GM11168 (cell line): Measurements from ENCODE around the gene CCNB3.

Source experiments
- in situ Hi-C: fragments of 300-500 bp; cut with MboI; formaldehyde crosslinking; loops from one replicate; pipeline ENCODE4 v1.12.0; 2022; ENCODE audit warnings: low sequenced_read_pairs; ENCODE audit not compliant: unreplicated experiment

CCNB3 gene, protein sequence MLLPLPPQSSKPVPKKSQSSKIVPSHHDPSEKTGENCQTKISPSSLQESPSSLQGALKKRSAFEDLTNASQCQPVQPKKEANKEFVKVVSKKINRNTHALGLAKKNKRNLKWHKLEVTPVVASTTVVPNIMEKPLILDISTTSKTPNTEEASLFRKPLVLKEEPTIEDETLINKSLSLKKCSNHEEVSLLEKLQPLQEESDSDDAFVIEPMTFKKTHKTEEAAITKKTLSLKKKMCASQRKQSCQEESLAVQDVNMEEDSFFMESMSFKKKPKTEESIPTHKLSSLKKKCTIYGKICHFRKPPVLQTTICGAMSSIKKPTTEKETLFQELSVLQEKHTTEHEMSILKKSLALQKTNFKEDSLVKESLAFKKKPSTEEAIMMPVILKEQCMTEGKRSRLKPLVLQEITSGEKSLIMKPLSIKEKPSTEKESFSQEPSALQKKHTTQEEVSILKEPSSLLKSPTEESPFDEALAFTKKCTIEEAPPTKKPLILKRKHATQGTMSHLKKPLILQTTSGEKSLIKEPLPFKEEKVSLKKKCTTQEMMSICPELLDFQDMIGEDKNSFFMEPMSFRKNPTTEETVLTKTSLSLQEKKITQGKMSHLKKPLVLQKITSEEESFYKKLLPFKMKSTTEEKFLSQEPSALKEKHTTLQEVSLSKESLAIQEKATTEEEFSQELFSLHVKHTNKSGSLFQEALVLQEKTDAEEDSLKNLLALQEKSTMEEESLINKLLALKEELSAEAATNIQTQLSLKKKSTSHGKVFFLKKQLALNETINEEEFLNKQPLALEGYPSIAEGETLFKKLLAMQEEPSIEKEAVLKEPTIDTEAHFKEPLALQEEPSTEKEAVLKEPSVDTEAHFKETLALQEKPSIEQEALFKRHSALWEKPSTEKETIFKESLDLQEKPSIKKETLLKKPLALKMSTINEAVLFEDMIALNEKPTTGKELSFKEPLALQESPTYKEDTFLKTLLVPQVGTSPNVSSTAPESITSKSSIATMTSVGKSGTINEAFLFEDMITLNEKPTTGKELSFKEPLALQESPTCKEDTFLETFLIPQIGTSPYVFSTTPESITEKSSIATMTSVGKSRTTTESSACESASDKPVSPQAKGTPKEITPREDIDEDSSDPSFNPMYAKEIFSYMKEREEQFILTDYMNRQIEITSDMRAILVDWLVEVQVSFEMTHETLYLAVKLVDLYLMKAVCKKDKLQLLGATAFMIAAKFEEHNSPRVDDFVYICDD (N-terminal part only)

DNA sequence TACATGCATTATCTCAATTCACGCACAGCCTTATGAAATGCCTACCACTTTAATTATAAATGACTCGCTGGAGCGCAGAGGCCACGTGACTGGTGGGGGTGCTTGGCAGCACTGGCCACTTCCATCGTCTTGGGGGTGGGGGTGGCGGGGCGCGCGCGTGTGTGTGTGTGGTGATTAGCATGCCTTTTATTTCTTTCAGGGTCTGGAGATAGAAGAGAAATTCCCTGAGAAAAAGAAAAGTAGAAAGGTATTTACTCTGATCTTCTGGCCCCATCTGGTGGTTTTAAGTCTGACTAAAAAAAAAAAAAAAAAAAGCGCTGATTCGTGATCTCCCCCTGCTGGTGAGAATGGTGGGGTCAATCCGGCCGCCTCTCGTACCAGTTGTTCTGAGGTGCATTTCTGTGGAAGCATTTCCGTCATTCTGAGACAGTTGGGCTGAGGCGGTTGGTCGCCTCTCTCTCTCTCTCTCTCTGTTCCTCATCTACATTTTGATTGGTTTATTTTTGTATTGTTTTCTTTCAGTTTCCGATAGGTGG is at the start of gene CCNB3:
Gene CCNB3, plus strand, starts transcription at position 402 of the 536 bp plus-strand sequence. CDS start 80,399 bp downstream, outside the sequence.
- in situ Hi-C loops = loop anchor here (10.0 to 25.0 kb wide), 2 partner anchors 258 to 290 kb away; partner anchors contain the start of gene DGKK

DNA sequence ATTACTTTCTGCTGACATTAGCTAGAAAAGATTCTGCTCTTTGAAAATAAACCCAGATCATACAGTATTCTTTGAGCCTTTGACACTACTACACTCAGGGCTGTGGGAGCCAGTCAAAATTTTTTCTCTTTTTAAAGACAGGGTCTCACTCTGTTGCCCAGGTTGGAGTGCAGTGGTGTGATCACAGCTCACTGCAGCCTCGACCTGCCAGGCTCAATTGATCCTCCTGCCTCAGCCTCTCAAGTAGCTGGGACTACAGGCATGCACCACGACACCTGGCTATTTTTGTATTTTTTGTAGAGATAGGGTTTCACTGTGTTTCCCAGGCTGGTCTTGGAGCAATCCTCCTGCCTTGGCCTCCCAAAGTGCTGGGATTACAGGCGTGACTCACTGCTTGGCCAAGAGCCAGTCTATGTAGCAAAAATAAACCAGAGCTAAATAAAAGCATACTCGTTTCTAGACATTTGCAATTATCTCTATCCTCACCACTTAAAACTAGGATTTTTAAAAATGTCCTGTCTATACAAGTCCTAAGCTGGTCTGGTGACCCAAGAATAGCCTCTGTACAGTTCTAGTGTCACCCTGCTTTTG is 46.9 kb upstream of the CCNB3 start:
- in situ Hi-C loops = no loop called here

DNA sequence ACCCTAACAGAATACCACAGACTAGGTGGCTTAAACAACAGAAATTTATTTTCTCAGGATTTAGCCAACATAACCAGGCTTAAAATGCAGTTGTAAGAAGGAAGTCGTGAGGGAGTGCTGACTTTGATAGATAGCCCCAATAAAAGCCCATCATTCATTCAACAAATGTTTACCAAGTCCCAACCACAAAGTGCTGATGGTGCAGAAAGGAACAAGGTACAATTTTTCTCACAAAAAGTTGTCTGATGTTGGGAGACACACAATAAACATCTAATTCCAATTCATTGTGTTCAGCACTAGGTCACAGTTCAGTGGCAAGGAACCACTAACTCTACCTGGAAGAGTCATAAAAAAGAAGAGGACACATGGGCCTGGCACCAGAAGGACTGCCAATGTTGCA is 46.0 kb upstream of the CCNB3 start:
- in situ Hi-C loops = no loop called here

DNA sequence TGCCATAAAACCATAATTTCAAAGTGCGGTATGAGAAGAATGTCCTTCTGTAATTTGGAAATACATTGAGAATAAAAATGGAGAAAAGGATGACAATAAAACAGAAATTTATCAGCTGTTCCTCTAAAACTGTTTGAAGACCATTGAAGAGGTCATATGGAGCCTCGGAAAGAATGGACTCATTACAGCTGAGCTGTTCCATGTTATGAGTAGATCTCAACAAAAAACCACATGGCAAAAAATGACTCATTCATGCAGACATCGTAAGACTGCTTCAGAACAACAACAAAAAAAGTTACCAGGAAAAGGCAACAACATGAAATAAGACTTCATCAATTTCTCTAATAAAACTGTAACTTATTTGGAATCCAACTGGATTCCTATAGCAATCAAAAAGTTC is 43.4 kb upstream of the CCNB3 start:
- in situ Hi-C loops = no loop called here

DNA sequence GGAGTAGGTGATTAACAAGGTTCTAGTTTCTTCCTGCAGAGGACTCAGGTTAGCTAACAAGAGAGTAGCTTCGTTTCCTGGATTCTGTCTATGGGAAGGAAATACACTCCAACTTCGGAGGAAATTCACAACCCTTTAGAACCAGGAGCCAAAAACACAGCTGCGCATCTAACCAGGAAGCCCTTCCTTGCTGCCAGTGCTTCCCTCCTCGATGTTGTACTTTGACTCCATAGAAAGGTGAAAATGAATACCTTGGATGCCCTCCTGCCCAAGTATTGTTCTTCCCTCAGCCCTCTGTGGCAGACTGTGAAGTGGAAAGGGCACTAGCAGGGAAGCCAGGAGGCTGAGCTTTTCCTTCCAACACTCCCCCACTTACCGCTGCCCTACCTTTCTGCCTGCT is 38.8 kb upstream of the CCNB3 start:
- in situ Hi-C loops = no loop called here

DNA sequence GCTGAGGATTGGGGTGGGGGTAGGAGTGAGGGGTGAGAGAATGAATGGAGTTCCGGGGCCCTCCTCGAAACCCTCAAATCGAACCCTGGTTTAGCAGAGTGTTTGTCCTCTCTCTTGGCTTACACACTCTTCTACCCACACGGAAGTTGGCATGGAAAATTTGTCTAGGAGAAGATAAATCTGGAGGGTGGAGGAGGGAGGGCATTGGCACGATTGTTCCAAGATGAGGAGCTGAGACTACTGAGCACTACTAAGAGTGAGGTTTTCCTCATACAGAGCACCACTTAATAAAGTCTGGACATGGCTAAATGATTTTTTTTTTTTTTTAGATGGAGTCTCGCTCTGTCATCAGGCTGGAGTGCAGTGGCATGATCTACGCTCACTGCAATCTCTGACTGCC is 37.2 kb upstream of the CCNB3 start:
- in situ Hi-C loops = no loop called here

DNA sequence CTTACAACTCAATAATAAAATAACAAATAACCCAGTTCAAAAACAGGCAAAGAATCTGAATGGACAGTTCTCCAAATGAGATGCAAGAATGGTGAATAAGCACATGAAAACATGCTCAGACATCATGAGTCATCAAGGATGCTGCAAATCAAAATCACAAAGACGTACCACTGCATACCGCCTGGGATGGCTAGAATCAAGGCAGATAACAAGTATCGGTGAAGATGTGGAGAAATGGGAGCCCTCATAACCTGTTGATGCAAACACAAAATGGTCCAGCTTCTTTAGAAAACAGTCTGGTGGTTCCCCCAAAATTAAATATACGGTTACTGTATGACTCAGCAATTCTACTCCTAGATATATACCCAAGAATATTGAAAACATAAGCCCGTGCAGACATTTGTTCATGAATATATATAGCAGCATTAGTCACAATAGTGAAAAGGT is 36.3 kb upstream of the CCNB3 start:
- in situ Hi-C loops = no loop called here

DNA sequence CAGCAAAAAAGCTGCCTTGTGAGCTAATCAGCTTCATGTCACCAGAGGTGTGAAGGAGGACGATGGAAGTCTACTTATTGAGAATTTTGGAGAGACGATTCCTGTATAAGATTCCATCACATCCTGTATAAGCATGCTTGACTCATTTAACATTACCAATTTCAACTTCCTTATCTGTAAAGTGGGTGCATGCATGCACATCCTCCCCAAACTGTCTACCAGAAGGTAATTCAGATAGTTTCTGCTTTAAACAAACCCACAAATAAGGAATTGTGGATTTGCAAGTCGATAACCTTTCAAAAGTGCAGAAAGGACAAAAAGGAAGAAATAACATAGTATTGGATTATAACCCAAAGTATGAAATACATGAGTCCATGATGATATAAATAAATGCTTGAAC is 34.8 kb upstream of the CCNB3 start:
- in situ Hi-C loops = no loop called here

DNA sequence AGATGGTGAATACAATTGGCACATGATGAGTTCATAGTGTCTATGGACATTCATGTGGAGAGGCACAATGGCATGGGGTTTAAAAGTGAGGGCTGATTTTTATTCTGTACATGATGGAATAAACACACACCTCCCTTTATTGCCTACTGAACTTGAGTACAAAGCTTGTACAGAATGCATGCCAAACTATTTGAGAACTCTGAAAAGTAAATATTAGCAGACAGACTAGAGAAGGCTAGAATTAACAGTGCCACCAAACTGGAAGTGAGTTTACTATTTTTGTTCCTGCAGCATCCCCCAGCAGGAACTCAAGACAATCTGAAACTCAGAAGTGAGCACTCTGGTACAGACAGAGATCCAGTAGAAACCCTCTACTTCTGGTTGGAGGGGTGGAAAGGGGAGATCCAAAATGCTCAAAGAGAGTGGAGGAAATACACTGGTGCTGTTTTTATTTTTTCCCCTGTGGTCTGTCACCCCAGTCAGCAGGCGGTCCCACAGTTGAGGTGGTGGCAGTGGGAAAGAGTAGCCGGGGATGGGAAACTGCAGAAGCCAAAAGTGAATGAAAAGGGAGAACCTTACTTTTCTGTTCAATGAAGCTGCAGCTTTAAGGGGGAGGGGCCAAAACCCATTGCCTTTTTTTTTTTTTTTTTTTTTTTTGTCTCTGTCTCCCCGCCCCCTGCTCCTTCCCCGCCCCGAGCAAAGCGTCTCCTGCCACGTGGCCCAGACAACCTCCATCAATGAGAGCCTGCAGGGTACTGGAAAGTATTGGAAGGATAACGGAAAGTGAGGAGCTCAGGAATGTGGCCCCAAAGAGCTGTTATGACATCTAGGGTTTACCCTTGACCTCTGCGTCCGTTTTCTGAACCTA is 24.3 kb upstream of the CCNB3 start:
- in situ Hi-C loops = no loop called here

DNA sequence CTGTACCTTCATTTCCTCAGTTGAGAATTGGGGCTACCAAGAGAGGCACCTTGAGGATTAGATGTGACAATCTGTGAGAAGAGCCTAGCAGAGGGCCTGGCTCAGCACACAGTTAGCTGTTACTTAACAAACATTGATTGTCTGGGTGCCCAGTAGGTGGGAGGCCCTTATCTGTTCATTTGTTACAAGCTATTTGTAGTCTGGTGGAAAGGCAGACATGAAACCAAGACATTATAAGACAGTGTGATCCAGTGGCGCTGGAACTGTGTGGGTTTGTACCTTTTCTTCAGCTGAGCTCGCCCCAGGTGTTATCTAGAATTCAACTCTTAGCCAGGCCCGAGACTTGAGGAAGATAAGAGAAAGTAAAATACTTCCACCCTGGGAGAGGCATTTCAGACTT is 20.7 kb upstream of the CCNB3 start:
- in situ Hi-C loops = no loop called here

DNA sequence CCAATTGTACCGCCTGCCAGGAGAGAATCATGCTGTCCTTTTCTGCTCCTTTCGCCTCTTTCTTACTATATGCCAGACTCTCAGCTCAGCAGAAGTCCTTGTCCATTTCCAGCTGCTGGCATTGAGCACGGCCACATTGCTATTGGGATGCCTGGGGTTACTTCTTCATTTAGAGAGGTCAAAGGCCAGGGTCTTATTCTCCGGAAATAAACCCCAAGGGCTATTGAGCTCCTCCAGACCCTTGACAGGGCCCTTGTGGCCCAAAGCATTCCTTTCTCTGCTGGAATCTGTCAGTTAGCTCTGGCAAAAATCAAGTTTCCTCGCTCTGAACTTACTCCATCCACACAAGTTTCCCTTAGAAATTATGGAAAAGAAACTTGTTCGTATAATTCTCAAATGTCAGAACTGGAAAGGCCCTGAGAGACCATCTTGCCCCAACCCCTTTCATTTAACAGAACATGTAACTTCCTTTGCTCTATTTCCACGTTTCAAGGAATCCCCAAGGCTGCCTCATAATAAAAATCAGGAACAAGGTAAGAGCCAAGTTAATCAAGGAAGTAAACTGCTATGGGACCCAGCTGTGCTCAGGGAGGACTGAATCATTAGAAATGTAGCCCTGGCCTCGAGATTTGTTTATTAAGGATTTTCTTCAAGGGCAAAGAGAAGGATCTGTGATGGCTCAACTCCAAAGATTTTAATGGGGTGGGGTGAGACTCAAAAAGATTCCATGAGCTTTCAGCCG is 15.5 kb upstream of the CCNB3 start:
- in situ Hi-C loops = no loop called here

DNA sequence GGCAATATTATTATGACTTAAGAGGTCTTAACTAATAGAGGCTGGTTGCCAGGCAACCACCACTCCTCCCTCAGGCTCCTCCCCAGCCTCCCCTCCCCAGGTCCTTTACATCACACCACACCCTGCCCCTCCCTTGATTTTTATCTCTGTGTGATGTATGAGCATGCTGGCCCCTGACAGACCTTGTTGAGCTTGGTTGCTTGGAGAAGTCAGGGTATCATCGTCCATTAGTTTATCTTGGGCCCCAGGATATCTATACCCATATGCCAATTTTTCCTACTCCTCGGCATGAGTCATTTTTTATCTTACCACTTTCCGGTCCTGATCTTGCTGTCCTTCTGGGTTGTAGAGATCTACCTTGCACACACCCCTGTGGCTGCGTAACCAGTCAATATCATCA is 6.2 kb upstream of the CCNB3 start:
- in situ Hi-C loops = no loop called here

DNA sequence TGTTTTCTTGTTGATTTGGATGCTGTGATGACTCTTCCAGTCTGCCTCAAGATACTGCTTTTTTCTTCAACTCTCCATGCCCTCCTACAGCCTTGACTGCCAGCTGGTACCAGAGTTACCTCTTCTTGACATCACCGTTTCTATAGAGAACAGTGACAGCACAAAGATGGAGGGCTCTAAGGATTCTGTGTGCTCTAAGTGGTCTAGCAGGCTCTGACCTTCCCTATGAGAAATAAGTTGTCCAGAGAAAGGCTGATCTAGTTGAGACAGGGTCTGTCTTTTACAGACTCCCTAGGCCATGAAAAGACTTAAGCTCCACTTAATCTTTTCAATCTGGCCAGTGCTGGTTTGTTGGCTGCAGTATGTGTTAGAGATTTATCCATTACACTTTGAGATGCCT is 3.7 kb upstream of the CCNB3 start, which contains the start of gene AKAP4:
Gene AKAP4, minus strand, starts transcription at position 101 of the 400 bp plus-strand sequence. CDS start 118 bp downstream, outside the sequence.
- in situ Hi-C loops = loop anchor here (10.0 to 25.0 kb wide), 2 partner anchors 261 to 286 kb away; partner anchors contain the start of gene DGKK

DNA sequence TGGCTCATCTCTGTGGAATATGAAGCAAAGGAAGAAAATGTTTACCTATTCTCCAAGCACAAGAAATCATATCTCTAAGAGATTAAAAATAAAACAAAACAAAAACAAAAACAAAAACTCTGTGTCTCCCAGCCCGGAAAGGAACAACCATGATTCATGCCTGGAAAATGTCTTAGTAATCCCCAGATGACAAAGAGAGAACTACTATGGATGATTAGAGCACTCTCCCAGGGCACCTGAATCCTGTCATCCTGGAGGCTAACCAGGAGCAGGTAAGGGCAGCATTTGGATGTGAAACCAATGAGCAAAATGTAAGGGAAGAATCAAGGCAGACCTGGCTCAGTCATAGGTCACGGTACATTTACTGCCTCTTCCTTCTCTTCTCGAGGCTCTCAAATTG is 2.0 kb upstream of the CCNB3 start:
- in situ Hi-C loops = loop anchor here (10.0 to 25.0 kb wide), 2 partner anchors 260 to 288 kb away; partner anchors contain the start of gene DGKK

DNA sequence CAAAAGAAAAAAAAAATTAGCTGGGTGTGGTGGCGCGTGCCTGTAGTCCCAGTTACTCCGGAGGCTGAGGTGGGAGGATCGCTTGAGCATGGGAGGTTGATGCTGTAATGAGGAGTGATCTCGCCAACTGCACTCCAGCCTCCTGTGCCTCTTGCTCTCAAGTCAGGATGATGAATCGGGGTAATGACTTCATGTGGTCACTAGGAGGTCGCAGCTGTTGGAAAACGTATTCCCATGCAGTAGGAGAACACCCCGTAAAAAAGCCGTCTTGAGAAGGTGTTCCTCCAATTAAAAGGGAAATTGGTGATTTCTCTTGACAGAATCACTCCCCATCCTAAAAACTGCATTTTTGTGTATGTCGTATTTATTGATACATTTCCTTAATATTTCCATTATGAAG is 2.2 kb downstream of the CCNB3 start:
- in situ Hi-C loops = loop anchor here (10.0 to 25.0 kb wide), 2 partner anchors 256 to 292 kb away; partner anchors contain the start of gene DGKK

DNA sequence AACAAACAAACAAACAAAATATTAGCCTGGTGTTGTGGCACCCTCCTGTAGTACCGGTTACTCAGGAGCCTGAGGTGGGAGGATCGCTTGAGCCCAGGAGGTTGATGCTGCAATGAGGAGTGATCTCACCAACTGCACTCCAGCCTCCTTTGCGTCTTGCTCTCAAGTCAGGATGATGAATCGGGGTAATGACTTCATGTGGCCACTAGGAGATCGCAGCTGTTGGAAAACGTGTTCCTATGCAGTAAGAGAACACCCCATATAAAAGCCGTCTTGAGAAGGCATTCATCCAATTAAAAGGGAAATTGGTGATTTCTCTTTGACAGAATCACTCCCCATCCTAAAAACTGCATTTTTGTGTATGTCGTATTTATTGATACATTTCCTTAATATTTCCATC is 6.9 kb downstream of the CCNB3 start:
- in situ Hi-C loops = loop anchor here (10.0 to 25.0 kb wide), 2 partner anchors 73 to 251 kb away; partner anchors contain the start of gene DGKK

DNA sequence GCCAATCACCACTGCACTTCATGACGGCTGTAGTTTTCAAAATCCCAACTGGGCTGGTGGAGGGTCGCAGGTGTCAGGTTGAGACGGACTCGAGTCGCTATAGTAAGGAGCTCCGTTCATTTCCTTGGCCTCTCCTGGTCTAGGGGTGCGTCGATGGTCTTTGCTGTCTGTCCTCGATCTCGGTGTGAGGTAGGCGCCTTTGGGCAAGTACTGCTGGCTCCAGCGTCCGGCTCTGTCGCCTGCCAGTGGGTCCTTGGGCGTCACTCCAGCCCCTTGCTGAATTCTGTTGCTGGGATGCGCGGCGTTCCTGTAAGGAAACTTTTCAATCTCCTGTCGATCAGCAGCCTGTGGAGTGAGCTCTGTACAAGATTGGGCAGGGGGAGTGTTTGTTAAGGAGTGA is 76.7 kb downstream of the CCNB3 start:
- in situ Hi-C loops = loop anchor here (10.0 kb wide), 1 partner anchor 66 kb away; no protein-coding TSS in a partner anchor

DNA sequence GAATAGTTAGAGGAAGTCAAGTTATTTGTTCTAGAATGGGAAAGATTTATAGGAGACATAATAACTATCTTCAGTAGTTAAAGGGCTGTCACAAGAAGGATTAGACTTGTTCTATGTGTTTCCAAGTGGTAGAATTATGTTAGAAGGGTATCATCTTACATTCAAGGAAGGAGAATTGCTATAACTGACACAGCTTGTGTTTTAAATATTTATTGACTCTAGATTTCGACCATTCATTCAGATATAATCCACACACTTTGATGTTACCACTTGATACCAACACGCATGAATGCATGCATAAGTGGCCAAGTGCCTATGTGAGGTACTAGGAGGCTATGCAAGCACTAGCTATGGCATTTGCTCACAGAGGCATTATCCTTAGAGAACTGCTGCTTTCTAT is 122.7 kb downstream of the CCNB3 start:
- in situ Hi-C loops = no loop called here
